ENCODE data around the gene PTPN6.
A peak's percentile ranks its signal among the peaks of the same experiment; 100 is the strongest.

Gene PTPN6

DNA sequence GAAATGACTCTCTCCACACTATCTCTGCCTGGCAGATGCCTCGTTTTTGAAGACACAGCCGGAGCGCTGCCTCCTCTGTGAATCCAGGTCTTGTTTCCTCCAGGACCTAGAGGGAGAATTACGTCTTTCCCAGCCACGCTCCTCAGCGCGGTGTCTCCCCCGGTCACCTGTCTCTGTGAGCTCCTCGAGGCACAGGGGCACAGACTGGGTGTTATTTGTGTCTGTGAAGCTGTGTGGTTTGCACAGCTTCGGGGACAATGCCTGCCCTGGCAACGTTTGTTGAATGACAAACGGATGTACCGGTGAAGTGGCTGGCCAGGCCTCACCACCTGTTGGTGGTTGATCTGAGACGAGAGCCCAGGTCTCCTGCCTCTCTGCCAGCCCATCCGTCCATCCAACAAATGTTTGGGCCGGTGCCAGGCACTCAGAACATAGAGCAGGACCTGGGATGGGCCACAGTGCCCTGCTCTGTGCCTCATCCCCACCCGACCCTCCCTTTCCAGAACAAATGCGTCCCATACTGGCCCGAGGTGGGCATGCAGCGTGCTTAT is 6.1 kb downstream of the PTPN6 start:
- DNase-seq: no peak

- DNase-seq: no peak
Measured at GRCh38 chr12:6957741-6958608, 6.8 kb downstream of the PTPN6 start.

GRCh38 chr12:6958609-6959057 is 7.5 kb downstream of the PTPN6 start:
- no peak for DNase-seq

DNA sequence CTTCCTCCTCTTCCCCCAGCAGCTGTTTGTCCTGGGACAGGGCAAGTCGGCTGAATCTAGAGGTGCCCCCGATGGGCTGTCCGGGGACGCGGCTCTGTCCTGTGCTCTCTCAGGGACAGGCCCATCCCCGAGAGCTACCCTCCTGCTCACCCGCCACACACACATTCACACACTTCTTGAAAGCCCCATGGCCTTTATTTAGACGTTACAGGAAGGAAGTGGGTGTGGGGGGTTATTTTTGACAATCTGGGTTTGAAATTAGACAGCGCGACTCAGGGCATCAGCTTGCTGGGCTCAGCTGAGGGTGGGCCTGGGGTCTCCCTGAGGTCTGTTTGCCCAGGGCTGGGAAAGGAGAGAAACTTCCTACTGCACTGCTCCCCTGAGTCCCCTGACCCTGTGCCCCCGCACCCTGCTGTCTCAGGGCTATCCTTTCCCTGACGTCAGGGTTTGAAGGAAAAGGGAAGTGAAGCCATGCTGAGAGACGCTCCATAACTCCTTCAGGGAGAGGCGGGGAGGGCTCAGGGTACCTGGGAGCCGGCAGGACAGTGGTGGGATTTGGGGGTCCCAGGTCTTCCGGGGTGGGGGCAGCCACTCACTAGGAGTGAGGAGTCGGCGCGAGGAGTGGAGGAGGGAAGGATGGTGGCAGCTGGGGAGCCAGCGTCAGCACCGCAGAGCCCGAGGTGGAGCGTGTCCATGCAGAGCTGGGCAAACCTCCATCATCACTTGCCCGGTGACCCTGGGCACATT is 8.1 kb downstream of the PTPN6 start:
- DNase-seq: no peak

- DNase-seq: no peak
Measured at GRCh38 chr12:6959805-6960592, 8.8 kb downstream of the PTPN6 start.

DNA sequence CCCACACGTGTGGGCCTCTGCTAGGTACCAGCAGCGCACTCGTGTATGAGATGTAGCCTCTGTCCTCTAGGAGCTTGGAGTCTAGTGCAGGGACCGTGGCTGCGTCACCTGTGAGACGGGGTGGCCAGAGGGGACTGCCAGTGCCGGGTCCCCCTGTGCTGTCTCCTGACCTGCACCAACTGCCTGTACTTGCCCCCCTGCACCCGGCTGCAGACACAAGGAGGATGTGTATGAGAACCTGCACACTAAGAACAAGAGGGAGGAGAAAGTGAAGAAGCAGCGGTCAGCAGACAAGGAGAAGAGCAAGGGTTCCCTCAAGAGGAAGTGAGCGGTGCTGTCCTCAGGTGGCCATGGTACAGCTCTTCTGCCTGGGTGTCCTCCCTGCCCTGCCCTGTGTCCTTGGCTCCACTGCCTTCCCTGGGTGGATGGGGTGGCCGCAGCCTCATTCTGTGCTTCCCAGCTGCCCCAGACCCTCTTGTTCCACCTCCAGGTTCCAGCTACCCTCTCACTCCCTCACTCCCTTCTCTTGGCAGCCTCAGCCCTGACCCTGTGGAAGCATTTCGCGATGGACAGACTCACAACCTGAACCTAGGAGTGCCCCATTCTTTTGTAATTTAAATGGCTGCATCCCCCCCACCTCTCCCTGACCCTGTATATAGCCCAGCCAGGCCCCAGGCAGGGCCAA is 9.6 kb downstream of the PTPN6 start:
- no peak for DNase-seq

GRCh38 chr12:6961278-6961694 is 10.1 kb downstream of the PTPN6 start:
- no peak for DNase-seq

DNA sequence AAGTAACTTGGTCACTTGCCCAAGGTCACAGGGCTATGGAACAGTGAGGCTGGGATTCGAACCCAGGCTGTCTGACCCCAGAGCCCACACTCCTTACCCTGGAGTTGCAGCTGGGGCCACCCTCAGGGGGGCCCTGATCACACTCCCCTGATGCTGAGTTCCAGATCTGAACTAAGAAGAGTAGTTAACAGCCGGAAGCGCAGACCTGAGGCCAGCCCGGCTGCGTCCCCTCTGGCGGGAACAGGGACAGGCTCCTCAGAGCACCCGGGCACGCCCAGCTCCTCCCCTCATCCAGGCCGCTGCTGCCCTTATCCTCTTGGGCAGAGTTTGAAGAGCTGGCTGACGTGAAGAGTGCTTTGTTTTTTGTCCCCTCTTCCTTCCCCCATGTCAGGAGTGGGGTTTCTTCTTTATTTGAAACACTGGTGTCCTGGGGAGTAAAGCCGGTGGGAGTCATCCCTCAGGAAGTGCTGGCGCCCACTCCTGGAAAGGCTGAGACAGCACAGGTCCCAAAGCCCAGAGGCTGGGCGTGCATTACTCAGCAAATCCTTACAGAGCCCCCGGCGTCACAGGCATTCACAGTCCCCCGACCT is 10.6 kb downstream of the PTPN6 start:
- DNase-seq: peak; percentile 88

GRCh38 chr12:6962285-6963015 is 11.3 kb downstream of the PTPN6 start:
- peak; percentile 82 for DNase-seq

DNA sequence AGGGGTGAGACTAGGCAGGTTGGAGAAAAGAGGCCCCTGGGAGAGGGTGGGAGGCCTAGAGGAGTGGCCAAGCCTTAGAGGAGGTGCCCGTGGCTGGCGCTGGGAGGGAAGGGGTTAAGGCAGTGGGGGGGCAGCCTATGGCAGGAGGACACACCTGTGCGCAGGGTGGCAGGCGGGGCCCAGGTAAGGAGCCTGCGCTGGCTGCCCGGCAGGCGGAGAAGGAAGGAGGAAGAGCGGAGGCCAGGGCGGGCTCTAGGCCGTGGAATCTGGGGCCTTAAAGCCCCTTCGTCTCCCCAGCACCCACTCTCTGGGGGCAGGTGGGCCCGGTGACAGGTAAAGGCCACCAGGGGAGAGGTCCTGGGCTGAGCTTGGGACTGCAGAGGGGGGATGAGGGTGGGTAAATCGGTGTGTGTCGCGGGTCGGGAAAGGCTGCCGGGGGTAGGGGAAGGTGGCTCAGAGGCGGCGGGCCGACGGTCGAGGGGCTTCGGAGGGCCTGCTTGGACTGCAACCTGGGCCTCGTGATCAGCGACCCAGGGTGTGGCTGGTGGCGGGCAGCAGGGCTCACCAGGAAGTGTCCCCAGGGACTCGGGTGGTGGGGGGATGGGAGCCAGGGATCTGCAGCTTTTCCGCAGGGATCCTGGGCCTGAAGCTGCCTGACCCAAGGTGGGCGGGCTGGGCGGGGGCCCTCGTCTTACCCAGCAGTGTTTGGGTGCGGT is 12.0 kb downstream of the PTPN6 start:
- peak; percentile 92 for DNase-seq

DNA sequence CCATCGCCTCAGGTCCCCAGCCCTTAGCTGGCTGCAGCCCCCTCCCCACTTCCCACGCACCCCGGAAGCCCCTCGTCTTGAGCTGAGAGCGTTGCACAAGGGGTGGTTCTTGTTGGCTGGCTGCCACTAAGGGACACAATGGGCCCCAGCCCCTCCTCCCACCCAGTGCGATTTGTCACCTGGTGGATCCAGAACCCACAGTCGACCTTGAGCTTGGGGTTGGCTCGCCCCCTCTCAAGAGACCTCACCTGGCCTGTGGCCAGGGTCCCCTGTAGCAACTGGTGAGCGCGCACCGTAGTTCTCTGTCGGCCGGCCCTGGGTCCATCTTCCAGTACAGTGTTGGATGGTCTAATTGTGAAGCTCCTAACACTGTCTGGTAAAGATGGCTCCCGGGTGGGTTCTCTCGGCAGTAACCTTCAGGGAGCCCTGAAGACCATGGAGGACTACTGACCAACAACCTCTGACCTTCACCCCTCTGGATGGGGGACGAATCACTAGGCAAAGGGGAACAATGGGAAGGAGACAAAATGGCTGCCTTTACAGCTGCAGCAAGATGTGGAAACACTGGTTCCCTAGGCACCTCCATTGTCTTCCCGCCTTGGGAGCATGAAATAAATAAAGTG is 12.7 kb downstream of the PTPN6 start:
- peak; percentile 62 for DNase-seq

GRCh38 chr12:6964605-6965025 is 13.5 kb downstream of the PTPN6 start:
- no peak for DNase-seq

DNA sequence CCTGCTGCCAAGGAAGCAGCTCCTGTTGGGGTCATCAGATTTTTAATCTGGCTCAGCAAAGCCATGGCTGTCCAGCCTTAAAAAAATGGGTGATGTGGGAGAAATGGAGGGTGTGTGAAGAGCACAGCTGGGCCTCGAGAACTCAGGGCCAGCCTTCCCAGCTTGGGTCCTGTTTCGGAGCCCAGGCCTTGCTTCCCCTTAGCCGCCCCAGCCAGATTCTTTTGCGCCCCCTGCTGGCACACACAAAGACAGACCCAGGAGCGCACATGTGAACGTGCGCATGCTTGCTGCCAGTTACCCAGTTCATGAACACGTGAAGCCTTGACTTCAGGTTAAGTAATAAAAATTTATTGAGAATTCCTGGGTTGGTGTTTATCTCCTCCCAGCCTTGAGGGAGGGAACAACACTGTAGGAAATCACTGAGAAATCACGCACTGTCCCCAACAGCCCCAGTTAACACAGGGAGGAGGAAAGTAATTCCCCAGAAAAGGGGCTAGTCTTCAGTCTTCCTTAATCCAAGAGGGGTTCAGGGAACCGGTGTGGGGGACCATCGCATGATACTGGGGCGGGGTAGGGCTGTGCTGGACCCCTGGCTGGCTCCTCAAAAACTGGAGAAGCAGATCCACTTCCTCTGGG is 14.0 kb downstream of the PTPN6 start:
- peak; percentile 80 for DNase-seq

GRCh38 chr12:6965714-6966113 is 14.6 kb downstream of the PTPN6 start:
- no peak for DNase-seq

GRCh38 chr12:6966351-6966750 is 15.2 kb downstream of the PTPN6 start:
- no peak for DNase-seq

GRCh38 chr12:6967651-6968100 is 16.5 kb downstream of the PTPN6 start:
- no peak for DNase-seq

DNA sequence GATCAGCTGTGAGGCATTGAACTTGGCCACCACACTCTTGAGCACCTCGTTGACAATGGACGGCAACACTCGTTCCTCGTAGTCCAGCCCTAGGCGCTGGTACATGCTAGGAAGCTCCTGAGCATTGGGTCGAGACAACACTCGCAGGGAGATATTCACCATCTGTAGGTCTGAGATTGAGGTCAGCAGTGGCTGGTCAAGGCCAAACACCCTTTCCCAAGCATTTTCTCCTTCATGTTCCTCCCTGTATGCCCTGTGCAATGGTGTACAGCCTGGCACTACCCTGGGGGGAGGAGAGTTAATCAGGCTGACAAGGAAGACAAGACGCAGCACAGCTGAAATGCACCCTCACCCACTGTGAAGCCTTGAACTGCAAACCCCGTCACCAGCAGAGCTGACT is 17.3 kb downstream of the PTPN6 start:
- DNase-seq: no peak

- no peak for DNase-seq
Measured at GRCh38 chr12:6970096-6970527, 19.0 kb downstream of the PTPN6 start.

- no peak for DNase-seq
Measured at GRCh38 chr12:6974180-6974579, 23.0 kb downstream of the PTPN6 start.

All from NCI-H1436 (cell line).